ENCODE measurements around the gene ZNF33A.
"Not testable (repeated sequence)": the region's sequence is repeated elsewhere in the genome, so short reads cannot be mapped to it uniquely, and the experiment has no call there.

Gene ZNF33A

GRCh38 chr10:38047666-38048065 is 37.2 kb downstream of the ZNF33A start:
- Histone ChIP-seq H3K27me3 (ENCODE audit: insufficient read depth, low read length, poor library complexity, severe bottlenecking) (no peaks in the 10 kb centered on the region), H3K4me2 (ENCODE audit: low read depth, low read length, poor library complexity, severe bottlenecking) (no peak overlapping the region), H3K4me1 (ENCODE audit: insufficient read depth, low read length, poor library complexity, severe bottlenecking) (peaks cover 7% of the 10 kb centered on the region), H3K9ac (ENCODE audit: low read depth, low read length, poor library complexity, severe bottlenecking) (no peak overlapping the region), H2AFZ (ENCODE audit: low read length) (no peak overlapping the region), H3K9me2 (replicated peaks; ENCODE audit: low read depth, low read length) (no peaks in the 10 kb centered on the region), H3F3A (ENCODE audit: low read depth) (no peaks in the 10 kb centered on the region), H3K36me3 (ENCODE audit: insufficient read depth, low read length) (peaks cover 30% of the 10 kb centered on the region; the same call in 1 of the 2 replicates), H3K9me3 (ENCODE audit: insufficient read depth, low read depth, low read length) (no peaks in the 10 kb centered on the region), H3K79me2 (ENCODE audit: insufficient read depth, low read length) (peaks cover 5% of the 10 kb centered on the region; the same call in 1 of the 2 replicates), H3K4me3 (ENCODE audit: low read length, poor library complexity, severe bottlenecking) (no peak overlapping the region), H4K20me1 (ENCODE audit: insufficient read depth, low read length, poor library complexity, severe bottlenecking) (no peaks in the 10 kb centered on the region)
- TF ChIP-seq CTCF (conservative IDR thresholded peaks at IDR 0.05; ENCODE audit: low read length) (no peak), EZH2phosphoT487 (IDR thresholded peaks at IDR 0.05; ENCODE audit: borderline replicate concordance) (no peak)

GRCh38 chr10:38050212-38050611 is 39.7 kb downstream of the ZNF33A start:
- H3K4me1 ChIP-seq (ENCODE audit: insufficient read depth, low read length, poor library complexity, severe bottlenecking): peaks cover 3% of the 10 kb centered on the region
- H3K9me2 ChIP-seq (replicated peaks; ENCODE audit: low read depth, low read length): no peaks in the 10 kb centered on the region
- H3K27me3 ChIP-seq (ENCODE audit: insufficient read depth, low read length, poor library complexity, severe bottlenecking): no peaks in the 10 kb centered on the region
- H3K9ac ChIP-seq (ENCODE audit: low read depth, low read length, poor library complexity, severe bottlenecking): no peak overlapping the region
- no peaks in the 10 kb centered on the region for H4K20me1 ChIP-seq (ENCODE audit: insufficient read depth, low read length, poor library complexity, severe bottlenecking)
- H3F3A ChIP-seq (ENCODE audit: low read depth): no peaks in the 10 kb centered on the region
- TF ChIP-seq CTCF (conservative IDR thresholded peaks at IDR 0.05; ENCODE audit: low read length): no peak
- no peak for TF ChIP-seq EZH2phosphoT487 (IDR thresholded peaks at IDR 0.05; ENCODE audit: borderline replicate concordance)
- H3K4me3 ChIP-seq (ENCODE audit: low read length, poor library complexity, severe bottlenecking): no peak overlapping the region
- H3K79me2 ChIP-seq (ENCODE audit: insufficient read depth, low read length): peaks cover 5% of the 10 kb centered on the region; the same call in 1 of the 2 replicates
- peaks cover 21% of the 10 kb centered on the region; the same call in 1 of the 2 replicates for H3K9me3 ChIP-seq (ENCODE audit: insufficient read depth, low read depth, low read length)
- H2AFZ ChIP-seq (ENCODE audit: low read length): no peak overlapping the region
- H3K4me2 ChIP-seq (ENCODE audit: low read depth, low read length, poor library complexity, severe bottlenecking): no peak overlapping the region
- H3K36me3 ChIP-seq (ENCODE audit: insufficient read depth, low read length): peaks cover 47% of the 10 kb centered on the region

- no peaks in the 10 kb centered on the region for H3F3A ChIP-seq (ENCODE audit: low read depth)
- no peak overlapping the region for H3K4me2 ChIP-seq (ENCODE audit: low read depth, low read length, poor library complexity, severe bottlenecking)
- H3K9me2 ChIP-seq (replicated peaks; ENCODE audit: low read depth, low read length): no peaks in the 10 kb centered on the region
- H3K9me3 ChIP-seq (ENCODE audit: insufficient read depth, low read depth, low read length): peaks cover 36% of the 10 kb centered on the region; the same call in 1 of the 2 replicates
- H3K27me3 ChIP-seq (ENCODE audit: insufficient read depth, low read length, poor library complexity, severe bottlenecking): no peaks in the 10 kb centered on the region
- H4K20me1 ChIP-seq (ENCODE audit: insufficient read depth, low read length, poor library complexity, severe bottlenecking): no peaks in the 10 kb centered on the region
- H3K9ac ChIP-seq (ENCODE audit: low read depth, low read length, poor library complexity, severe bottlenecking): no peak overlapping the region
- H3K4me3 ChIP-seq (ENCODE audit: low read length, poor library complexity, severe bottlenecking): no peak overlapping the region
- H2AFZ ChIP-seq (ENCODE audit: low read length): no peak overlapping the region
- H3K79me2 ChIP-seq (ENCODE audit: insufficient read depth, low read length): no peaks in the 10 kb centered on the region
- TF ChIP-seq EZH2phosphoT487 (IDR thresholded peaks at IDR 0.05; ENCODE audit: borderline replicate concordance): no peak
- TF ChIP-seq CTCF (conservative IDR thresholded peaks at IDR 0.05; ENCODE audit: low read length): no peak
- no peaks in the 10 kb centered on the region for H3K4me1 ChIP-seq (ENCODE audit: insufficient read depth, low read length, poor library complexity, severe bottlenecking)
- peaks cover 66% of the 10 kb centered on the region for H3K36me3 ChIP-seq (ENCODE audit: insufficient read depth, low read length)
Measured at GRCh38 chr10:38054361-38054797, 43.9 kb downstream of the ZNF33A start.

GRCh38 chr10:38055274-38055894 is 44.9 kb downstream of the ZNF33A start:
- not testable (repeated sequence) for H3K9ac ChIP-seq (ENCODE audit: low read depth, low read length, poor library complexity, severe bottlenecking); H3K4me2 ChIP-seq (ENCODE audit: low read depth, low read length, poor library complexity, severe bottlenecking); H3K4me3 ChIP-seq (ENCODE audit: low read length, poor library complexity, severe bottlenecking); H3K9me2 ChIP-seq (replicated peaks; ENCODE audit: low read depth, low read length); H4K20me1 ChIP-seq (ENCODE audit: insufficient read depth, low read length, poor library complexity, severe bottlenecking); H3F3A ChIP-seq (ENCODE audit: low read depth); H3K4me1 ChIP-seq (ENCODE audit: insufficient read depth, low read length, poor library complexity, severe bottlenecking); H3K27me3 ChIP-seq (ENCODE audit: insufficient read depth, low read length, poor library complexity, severe bottlenecking); H2AFZ ChIP-seq (ENCODE audit: low read length); H3K79me2 ChIP-seq (ENCODE audit: insufficient read depth, low read length)
- H3K9me3 ChIP-seq (ENCODE audit: insufficient read depth, low read depth, low read length): peaks cover 36% of the 10 kb centered on the region; the same call in 1 of the 2 replicates
- peaks cover 68% of the 10 kb centered on the region for H3K36me3 ChIP-seq (ENCODE audit: insufficient read depth, low read length)

- not testable (repeated sequence) for H3K27me3 ChIP-seq (ENCODE audit: insufficient read depth, low read length, poor library complexity, severe bottlenecking); H4K20me1 ChIP-seq (ENCODE audit: insufficient read depth, low read length, poor library complexity, severe bottlenecking); H3K9ac ChIP-seq (ENCODE audit: low read depth, low read length, poor library complexity, severe bottlenecking); H3K9me3 ChIP-seq (ENCODE audit: insufficient read depth, low read depth, low read length); H3K4me3 ChIP-seq (ENCODE audit: low read length, poor library complexity, severe bottlenecking); H3K9me2 ChIP-seq (replicated peaks; ENCODE audit: low read depth, low read length); H3K36me3 ChIP-seq (ENCODE audit: insufficient read depth, low read length); H3K4me2 ChIP-seq (ENCODE audit: low read depth, low read length, poor library complexity, severe bottlenecking); H2AFZ ChIP-seq (ENCODE audit: low read length); H3K4me1 ChIP-seq (ENCODE audit: insufficient read depth, low read length, poor library complexity, severe bottlenecking); H3F3A ChIP-seq (ENCODE audit: low read depth); H3K79me2 ChIP-seq (ENCODE audit: insufficient read depth, low read length)
Measured at GRCh38 chr10:38069663-38070062, 59.2 kb downstream of the ZNF33A start.

Data from Loucy (cell line).